ENCODE results near the gene ACSS3. TPM values are rescaled to one million over a fixed set of nuclear protein-coding genes. Genes with fewer than 3 reads are reported as not detected.

ACSS3 gene
- total RNA-seq, 3 donors from 2014 or later, result 32.6 to 147 (median 46.5) TPM

DNA sequence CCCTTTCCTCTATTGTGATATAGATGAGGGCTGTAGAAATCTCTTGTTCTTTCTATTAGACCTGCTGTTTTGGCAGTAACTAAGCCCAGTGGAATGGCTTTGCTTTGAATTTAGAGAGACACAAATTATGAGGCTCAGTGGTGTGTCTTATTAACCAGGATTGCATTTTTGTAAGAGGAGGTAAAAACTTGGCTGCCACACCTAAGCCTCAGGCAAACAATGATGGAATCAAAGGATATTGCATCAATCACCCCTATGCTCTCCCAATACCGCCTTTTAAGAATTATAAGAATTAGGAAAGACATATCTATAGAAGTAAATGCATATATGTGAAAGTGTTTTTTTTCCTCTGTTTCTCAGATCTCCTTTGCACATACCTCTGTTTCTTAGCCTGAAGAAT is 63.3 kb downstream of the ACSS3 start:
- no peak for TF ChIP-seq POLR2A (IDR thresholded peaks at IDR 0.05)
- no peak for TF ChIP-seq POLR2AphosphoS5 (IDR thresholded peaks at IDR 0.05)
- TF ChIP-seq, protein P1, sequence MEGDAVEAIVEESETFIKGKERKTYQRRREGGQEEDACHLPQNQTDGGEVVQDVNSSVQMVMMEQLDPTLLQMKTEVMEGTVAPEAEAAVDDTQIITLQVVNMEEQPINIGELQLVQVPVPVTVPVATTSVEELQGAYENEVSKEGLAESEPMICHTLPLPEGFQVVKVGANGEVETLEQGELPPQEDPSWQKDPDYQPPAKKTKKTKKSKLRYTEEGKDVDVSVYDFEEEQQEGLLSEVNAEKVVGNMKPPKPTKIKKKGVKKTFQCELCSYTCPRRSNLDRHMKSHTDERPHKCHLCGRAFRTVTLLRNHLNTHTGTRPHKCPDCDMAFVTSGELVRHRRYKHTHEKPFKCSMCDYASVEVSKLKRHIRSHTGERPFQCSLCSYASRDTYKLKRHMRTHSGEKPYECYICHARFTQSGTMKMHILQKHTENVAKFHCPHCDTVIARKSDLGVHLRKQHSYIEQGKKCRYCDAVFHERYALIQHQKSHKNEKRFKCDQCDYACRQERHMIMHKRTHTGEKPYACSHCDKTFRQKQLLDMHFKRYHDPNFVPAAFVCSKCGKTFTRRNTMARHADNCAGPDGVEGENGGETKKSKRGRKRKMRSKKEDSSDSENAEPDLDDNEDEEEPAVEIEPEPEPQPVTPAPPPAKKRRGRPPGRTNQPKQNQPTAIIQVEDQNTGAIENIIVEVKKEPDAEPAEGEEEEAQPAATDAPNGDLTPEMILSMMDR (IDR thresholded peaks at IDR 0.05), result no peak
- intact Hi-C loops (cut with DNase I; ENCODE audit: low total_unique reads), result no loop called here

DNA sequence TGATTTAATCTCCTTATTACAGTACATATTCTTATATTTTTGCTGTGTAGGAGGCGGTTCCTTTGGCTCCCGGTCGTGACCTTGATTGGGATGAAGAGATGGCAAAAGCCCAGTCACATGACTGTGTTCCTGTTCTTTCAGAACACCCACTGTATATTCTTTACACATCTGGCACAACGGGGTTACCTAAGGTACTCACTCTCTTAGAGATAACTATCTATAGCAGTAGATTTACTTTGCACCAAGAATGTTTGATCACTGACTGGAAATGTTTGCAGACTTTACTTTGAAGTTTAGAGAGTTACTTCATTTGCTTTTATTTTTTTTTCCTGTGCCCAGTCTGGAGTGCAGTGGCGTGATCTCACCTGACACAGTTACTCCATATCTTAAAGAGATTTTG is 65.2 kb downstream of the ACSS3 start:
- Histone ChIP-seq H3K27me3 (no peaks in the 10 kb centered on the region), H3K27ac (no peak overlapping the region), H3K36me3 (no peaks in the 10 kb centered on the region), H3K4me1 (no peaks in the 10 kb centered on the region), H3K4me3 (no peak overlapping the region), H3K9me3 (no peaks in the 10 kb centered on the region)
- intact Hi-C loops (cut with DNase I; ENCODE audit: low total_unique reads), result no loop called here
- TF ChIP-seq POLR2AphosphoS5 (IDR thresholded peaks at IDR 0.05), result no peak
- TF ChIP-seq, protein P1 (IDR thresholded peaks at IDR 0.05), result no peak
- no peak for TF ChIP-seq POLR2A (IDR thresholded peaks at IDR 0.05)
- DNase-seq (ENCODE audit: low spot score in 2 of 2), result no peak

More for the DNA sequence above, 63.3 kb downstream of the ACSS3 start:
- no peaks in the 10 kb centered on the region for H3K4me1 ChIP-seq
- no peak overlapping the region for H3K27ac ChIP-seq
- H3K36me3 ChIP-seq, result no peaks in the 10 kb centered on the region
- no peaks in the 10 kb centered on the region for H3K9me3 ChIP-seq
- H3K27me3 ChIP-seq, result no peaks in the 10 kb centered on the region
- DNase-seq (ENCODE audit: low spot score in 2 of 2), result no peak
- no peak overlapping the region for H3K4me3 ChIP-seq

DNA sequence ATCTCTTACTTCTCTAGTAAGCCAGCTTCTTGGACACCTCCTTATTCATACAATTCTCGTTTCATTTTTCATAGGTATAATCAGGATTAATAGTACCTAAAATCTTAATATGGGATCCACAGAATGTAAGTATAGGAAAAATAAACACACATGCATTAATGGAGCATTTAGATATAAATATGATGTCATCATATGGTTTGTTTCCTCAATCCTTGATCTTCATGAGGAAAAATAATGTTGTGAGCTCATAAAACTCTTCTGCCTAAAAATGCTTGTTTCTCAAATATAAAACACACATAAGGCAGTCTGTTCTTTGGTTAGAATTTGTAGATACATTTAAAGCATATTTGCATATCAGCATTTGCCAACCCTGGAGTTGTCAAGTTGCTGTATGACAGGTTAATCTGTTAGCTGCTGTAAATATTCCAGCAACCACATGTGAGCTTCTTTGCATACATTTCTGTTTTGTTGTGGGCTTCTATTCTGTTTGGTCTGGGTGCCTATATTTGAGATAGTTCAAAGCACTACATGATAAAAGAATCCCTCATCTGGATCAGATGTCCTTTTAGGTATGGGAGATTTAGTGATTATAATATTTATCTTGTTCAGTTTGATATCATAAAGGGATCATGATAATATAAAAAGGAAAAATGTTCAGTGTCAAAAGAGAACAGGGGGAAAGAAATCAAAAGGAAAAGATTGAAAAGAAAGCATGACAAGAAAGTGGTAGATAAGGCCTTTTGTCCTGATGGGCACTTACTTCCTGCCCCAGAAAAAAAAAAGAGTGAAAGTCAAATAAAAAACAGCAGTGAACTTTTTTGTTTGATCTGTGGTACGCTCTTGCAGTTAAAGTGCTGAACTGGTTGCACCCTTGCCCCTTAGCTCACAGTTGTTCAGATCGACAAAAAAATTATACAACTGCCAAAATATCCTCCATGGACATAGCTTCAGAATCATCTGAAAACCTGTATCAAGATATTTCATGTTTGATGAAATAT is 68.6 kb downstream of the ACSS3 start:
- no peak overlapping the region for H3K4me3 ChIP-seq
- no peaks in the 10 kb centered on the region for H3K36me3 ChIP-seq
- no peak overlapping the region for H3K27ac ChIP-seq
- H3K4me1 ChIP-seq, result no peaks in the 10 kb centered on the region
- TF ChIP-seq, protein P1 (IDR thresholded peaks at IDR 0.05), result no peak
- no peak for TF ChIP-seq POLR2A (IDR thresholded peaks at IDR 0.05)
- TF ChIP-seq POLR2AphosphoS5 (IDR thresholded peaks at IDR 0.05), result no peak
- H3K9me3 ChIP-seq, result no peaks in the 10 kb centered on the region
- DNase-seq (ENCODE audit: low spot score in 2 of 2), result no peak
- intact Hi-C loops (cut with DNase I; ENCODE audit: low total_unique reads), result no loop called here
- no peaks in the 10 kb centered on the region for H3K27me3 ChIP-seq

DNA sequence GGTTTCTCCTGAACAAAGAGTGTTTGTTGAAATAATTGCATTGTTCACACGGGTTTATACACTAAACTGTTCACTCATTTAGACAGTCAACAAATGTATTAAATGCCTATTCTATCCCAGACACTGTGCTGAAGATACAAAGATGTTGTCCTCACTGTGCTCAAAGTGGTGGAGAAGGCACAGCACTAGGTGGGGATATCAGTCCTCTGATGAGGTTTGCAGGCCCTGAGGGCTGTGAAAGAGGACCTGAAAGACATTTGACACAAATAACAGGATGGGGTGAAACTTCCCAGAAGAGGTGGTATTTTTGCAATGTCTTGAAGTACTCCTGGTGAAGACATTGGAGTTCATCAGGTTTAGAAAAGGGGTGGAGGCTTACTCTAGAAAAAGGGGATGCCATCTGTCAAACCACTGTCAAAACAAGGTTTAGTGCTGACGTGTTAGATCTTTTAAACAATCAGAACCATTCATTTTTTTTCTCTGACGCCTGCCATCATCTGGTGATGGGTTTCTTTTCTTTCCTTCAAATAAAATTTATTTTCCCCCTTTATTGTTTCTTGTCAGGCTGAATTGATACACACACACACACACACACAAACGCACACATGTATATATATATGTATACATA is 69.5 kb downstream of the ACSS3 start:
- Histone ChIP-seq H3K36me3 (no peaks in the 10 kb centered on the region), H3K4me3 (no peak overlapping the region), H3K4me1 (no peaks in the 10 kb centered on the region), H3K27me3 (no peaks in the 10 kb centered on the region), H3K9me3 (no peaks in the 10 kb centered on the region), H3K27ac (no peak overlapping the region)
- no peak for DNase-seq (ENCODE audit: low spot score in 2 of 2)
- TF ChIP-seq, protein P1 (IDR thresholded peaks at IDR 0.05), result no peak
- no peak for TF ChIP-seq POLR2AphosphoS5 (IDR thresholded peaks at IDR 0.05)
- TF ChIP-seq POLR2A (IDR thresholded peaks at IDR 0.05), result no peak
- intact Hi-C loops (cut with DNase I; ENCODE audit: low total_unique reads), result no loop called here

DNA sequence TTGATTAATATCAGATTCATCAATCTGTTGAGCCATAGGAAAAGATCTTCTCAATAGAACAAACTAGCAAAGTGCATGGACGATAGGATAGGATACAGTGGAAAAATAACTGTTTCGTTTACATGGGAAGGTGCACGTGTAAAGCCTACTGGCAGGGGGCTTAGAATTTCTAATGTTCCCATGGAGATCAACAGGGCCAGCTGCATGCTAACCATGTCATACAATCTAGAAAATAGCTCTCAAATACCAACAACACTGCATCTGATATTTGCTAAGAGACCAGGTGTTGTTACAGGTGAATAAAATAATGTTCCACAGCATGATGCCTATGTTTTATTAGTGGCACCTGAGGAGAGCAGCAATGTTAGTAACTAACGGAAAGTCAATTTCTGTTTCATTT is 72.5 kb downstream of the ACSS3 start:
- DNase-seq (ENCODE audit: low spot score in 2 of 2), result no peak
- Histone ChIP-seq H3K9me3 (no peaks in the 10 kb centered on the region), H3K36me3 (no peaks in the 10 kb centered on the region), H3K4me1 (no peaks in the 10 kb centered on the region), H3K27ac (no peak overlapping the region), H3K4me3 (no peak overlapping the region), H3K27me3 (no peaks in the 10 kb centered on the region)
- intact Hi-C loops (cut with DNase I; ENCODE audit: low total_unique reads), result no loop called here
- TF ChIP-seq POLR2A (IDR thresholded peaks at IDR 0.05), result no peak

Data from breast epithelium (tissue), 4 donors.